ENCODE results near the gene MYO5A.

- TF ChIP-seq CTCF (IDR thresholded peaks at IDR 0.05) (no peak), ZFX (IDR thresholded peaks at IDR 0.05; ENCODE audit: borderline replicate concordance) (no peak)
Observed at GRCh38 chr15:52563501-52564060, 34.9 kb upstream of the MYO5A start.
